Fibroblast of gingiva (primary cell): ENCODE results near the gene SNCAIP.
"Not testable (repeated sequence)": the region's sequence is repeated elsewhere in the genome, so short reads cannot be mapped to it uniquely, and the experiment has no call there.

Experiments
- DNase-seq: peaks from one replicate; pipeline ENCODE4 v3.0.0-alpha.2; 2011; ENCODE audit warnings: low read depth

The SNCAIP gene

DNA sequence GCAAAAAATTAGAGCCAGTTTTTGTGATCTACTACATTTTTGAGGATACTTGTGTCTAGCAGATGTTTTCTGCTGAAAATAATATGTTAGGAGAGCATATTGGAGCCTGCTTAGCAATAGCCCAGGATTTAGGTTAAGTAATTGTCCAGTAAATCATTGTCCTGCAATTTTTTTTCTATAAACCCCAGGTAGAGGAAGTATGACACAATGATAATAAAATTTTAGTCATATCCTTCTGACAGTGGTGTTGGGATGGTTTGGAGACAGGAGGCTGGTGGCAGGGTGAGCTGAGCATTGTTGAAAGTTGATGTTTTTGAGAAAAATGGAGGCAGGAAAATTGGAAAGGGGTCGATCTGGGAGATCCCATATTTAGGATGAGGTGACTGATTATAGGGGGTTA is 3.5 kb downstream of the SNCAIP start:
- no peak for DNase-seq

DNA sequence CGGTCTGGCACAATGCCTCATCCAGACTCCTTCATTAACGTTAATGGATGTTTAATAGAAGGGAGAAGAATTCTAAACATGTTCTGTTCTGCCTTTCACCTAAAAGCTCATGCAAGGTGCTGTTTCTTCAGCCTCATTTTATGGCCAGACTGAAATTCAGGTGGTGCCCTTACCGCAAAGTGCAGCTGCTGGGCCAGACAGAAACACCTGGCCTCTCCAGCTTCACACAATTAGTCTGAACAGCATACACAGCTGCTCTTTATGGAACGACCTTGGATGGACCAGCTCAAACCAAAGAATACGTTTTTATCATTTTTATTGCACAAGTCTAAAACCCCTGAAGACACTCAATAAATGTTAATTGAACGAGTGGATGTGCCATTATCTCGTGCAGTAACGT is 4.6 kb downstream of the SNCAIP start:
- DNase-seq: no peak

DNA sequence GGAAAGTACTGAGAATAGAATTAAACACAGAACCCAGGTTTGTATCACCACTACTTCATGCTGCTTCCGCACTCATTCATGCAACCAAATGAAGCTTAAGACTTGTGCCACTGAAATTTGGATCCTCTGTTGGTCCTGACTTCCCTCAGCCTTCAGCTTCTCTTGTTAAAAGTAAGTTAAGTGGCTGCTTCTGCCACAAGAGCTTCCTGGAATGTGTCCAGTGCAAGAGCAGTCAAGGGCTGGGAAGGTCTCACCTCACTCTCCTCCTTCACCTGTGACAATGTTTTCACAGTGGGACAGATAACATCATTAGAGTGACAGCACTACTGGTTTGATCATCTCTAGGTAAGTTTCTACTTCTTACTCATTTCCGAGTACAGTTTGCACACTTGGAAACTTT is 7.9 kb downstream of the SNCAIP start:
- no peak for DNase-seq

DNA sequence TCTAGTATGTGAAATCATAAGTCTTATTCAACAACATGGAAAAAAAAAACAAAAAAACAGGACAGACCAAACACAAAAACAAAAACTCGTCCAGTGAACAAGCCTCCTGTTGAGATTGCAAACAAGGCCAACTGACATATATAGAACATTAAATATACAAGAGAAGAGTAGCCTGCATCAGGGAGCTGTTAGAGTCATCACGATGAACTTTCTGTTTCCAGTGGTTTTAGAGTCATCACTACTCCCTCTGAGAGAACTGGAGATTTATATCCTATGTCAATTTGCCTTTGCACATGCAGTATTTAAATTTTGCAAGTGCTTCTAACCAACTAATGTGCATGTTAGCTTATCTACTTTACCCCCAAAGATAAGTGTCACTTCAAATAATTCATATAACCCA is 9.9 kb downstream of the SNCAIP start:
- DNase-seq: no peak

DNA sequence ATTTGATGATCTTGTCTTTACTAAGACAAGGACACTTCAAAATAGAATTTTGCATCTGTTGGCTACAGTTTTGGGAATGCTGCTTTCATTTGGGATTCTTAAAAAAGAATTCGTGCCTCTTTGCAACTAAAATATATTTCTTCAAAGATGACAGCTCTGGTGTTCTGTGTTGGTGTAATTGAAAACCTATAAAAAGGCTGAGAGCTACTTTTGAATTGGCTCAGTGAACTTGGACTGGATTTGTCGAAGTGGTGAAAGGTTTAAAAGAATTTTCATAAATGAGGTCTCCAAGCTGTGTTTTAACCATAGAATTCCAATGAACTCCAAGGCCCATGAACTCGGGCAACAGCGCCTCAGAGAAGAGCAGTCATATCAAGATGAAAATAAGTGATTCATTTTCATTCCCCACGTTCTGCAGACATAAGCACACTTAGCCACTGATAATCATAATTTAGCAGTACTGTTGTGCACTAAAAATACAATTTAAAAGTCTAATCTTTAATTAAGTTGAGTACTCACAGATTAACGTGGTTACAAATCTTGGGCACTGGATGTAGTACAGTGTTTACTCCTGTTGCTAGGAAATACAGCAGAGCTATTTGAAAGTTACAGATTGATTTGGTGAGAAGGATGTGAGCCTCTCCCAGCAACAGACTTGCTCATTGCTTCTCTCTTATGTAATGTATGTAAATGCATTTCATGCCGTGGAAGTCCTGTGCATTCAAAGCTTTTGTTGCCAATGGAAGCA is 10.9 kb downstream of the SNCAIP start:
- DNase-seq: no peak

DNA sequence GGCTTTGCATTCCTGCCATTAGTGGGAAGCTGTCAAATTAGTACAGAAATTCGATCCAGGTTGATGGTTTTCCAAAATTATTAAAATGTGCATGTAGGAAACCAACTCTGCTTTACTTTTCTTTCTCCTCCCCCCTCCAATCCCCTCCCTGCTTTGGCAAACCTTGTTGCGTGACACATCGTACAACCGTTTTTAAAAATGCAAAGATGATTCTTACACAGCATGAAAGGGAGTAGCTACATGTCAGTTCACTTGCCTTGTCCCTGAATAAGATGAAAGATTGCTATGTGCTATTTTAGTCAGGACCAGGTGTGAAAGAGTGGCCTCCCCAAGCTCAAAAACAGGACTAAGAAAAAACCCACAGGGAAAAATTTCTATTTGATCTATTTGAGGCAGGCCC is 11.7 kb downstream of the SNCAIP start:
- no peak for DNase-seq

DNA sequence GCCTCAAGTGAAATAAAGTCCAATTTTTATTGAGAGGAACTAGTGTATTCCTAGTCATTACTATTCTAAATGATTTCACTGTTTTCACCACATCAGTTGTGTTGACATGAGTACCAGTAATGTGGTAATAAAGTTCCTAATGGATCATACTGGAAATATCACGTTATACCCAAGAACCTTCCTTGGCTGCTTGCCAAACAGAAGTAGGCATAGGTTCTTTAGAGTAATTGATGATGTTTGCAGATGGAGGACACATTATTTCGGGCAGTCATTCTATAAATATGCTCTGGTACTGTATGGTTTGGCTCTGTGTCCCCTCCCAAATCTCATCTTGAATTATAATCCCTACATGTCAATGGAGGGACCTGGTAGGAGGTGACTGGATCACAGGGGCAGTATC is 15.1 kb downstream of the SNCAIP start:
- DNase-seq: no peak

DNA sequence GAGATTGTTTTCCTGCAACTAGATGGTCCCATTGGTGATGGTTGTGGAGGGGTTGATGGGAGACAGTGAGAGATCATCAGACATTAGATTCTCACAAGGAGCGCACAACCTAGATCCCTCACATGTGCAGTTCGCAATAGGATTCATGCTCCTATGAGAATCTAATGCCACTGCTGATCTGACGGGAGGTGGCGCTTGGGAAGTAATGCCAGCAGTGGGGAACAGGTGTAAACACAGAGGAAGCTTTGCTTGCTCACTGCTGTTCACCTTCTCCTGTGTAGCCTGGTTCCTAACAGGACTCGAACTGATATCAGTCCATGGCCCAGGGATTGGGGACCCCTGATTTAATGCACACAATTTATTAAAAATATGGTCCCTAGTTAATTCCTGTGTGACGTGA is 18.8 kb downstream of the SNCAIP start:
- no peak for DNase-seq

DNA sequence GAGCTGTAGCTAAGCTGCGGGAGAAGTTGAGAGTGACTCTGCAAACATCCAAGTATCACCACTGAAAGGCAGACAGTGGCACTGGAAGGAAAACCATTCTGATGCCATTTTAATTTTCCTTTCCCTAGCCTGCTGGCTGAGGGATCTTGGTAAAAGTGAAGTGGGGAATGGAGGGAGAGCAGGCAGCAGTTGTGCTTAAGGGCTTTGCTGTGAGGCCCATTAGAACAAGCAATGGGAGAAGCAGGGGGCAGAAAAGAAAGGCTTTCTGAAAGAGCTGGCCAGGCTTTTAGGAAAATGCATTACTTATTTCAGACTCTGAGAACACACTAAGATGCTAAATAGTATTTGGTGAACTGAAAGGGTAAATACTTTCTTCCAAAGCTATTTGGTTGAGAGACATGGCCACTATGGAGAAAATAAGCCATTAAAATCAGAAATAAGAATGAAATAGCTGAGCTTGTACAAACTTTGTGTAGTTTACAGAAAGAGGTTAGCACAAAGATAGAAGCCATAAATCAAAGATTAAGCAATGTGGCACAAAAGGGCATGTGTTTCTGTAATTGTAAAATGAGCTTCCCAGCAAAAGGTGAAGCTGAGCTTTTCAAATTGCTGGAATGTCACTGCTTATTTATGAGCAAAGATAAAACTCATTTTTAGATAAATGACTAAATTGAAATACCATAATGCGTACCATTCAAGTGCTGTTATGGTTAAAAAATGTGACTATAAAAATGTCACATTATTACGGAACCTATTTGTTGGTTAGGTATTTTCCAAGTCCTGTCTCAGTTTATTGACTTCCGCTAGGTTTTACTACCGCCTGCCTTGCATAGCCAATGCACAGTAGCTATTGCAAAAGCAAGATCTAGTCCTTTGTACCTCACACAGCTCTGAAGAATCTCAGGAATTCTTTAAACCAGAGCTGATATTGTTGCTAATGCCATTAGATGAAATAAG is 20.8 kb downstream of the SNCAIP start:
- no peak for DNase-seq

DNA sequence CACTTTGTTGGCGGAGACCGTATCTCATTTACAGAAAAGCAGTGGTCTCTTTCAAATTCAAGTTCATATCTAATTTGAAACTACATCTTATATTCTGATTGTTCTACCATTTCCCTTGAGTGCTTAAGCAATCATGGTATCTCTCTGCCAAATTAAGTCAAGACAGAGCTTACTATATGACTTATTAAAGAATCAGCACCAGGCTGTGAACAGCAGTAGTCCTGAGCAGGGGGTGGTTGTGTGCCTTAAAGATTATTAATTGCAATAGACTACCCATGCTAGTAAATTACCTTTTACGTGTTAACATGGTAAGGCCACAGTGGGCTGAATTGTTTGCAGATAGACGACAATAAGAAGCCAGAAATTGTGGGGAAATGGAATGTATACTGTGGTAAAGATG is 21.5 kb downstream of the SNCAIP start:
- DNase-seq: no peak

DNA sequence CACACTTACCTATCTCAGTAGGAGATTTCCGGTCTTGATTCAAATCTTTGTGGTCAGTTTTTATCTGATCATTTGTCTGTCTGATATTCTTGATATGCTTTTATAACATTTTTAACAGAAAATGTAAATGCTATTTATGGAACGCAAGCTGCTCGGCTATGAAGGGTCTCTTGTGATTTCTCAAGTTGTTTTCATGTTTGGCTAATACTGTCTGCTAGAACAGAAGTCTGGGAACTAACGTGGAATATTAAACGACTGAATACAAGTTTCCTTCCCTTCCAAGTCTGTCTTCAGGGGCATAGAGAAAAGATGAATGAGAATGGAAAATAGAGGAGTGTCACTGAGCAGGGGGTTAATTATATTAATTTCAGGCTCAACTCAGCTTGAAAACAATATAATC is 27.6 kb downstream of the SNCAIP start:
- DNase-seq: no peak

DNA sequence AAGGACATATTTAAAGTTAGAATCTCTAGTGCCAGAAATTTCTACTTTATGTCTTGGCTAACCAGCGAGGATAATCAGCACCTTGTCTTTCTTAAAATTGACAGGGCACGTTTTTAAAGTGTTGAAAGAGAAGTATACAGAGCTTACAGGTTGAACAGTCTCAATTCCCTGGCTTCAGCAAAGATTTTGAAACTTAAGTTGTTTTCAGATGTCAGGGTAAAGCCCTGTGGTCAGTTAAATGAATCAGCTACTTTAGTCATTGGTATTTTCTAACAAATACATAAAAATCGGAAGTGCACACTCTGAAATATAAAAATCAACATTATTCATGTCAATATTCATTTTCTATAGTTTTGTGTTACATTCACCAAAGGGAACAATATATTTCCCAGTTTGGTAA is 29.1 kb downstream of the SNCAIP start:
- DNase-seq: no peak

DNA sequence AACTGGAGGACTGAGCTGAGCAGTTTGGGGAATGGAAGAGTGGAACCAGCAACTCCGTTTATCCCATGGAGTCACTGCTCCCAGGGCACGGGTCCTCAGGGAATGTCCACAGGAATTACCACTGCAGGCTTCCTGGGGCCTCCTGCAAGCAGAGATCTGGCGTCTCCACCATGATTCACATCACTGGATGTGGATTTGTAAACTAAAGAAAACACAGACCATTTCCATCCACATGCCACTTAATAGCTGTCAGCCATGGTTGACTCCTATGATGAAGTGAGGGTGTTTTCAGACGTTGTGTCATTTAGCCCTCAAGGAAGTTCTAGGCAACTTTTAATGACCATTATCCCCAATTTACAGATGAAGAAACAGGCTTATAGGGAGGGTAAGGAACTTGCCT is 30.2 kb downstream of the SNCAIP start:
- DNase-seq: no peak

DNA sequence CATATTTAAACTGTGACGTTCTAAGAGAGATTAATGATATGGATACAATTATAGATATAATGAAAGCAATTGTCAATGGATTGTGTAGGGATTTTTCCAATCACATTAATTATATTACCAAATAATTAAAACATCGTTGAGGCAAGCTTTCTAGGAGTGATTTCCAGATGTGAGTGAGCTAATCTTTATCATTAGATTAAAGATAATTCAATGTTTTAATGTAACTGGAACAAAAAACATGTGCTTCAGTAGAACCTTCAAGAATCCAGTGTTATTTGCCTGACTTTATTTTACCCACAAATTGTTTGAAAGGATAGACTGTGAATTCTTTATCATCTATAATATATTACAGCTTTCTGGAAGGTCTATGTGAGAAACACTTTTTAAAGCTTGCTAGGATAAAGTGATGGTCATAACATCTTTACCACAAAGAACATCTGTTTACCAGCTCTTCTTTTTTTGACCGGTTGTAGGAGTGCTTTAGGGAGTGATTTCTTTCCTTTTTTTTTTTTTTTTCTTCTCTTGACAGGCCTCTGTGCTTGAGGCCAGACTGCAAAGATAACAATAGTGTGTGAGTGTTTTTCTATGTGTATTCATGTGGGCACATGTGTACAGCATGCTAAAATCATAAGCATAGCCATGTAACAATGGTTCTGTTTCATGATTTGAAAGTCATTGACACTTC is 35.0 kb downstream of the SNCAIP start:
- DNase-seq: no peak

DNA sequence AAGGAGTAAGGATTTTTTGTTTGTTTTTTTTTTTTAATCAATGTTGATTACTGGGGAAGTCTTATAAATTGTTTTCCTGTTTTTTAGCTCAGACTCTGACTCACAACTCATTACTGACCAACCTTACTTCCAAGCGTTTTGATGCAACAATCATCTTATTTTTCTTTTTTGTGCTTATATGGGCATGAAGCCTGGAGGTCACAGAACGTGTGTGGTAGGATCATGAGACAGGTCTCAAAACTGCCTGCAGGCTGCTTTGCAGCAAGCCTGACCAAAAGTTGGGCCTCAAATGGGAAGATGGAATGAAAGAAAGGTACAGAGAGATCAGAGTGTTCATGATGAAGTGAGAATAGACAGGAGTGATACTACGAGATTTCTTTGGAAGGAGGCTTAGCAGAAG is 38.5 kb downstream of the SNCAIP start:
- DNase-seq: no peak

DNA sequence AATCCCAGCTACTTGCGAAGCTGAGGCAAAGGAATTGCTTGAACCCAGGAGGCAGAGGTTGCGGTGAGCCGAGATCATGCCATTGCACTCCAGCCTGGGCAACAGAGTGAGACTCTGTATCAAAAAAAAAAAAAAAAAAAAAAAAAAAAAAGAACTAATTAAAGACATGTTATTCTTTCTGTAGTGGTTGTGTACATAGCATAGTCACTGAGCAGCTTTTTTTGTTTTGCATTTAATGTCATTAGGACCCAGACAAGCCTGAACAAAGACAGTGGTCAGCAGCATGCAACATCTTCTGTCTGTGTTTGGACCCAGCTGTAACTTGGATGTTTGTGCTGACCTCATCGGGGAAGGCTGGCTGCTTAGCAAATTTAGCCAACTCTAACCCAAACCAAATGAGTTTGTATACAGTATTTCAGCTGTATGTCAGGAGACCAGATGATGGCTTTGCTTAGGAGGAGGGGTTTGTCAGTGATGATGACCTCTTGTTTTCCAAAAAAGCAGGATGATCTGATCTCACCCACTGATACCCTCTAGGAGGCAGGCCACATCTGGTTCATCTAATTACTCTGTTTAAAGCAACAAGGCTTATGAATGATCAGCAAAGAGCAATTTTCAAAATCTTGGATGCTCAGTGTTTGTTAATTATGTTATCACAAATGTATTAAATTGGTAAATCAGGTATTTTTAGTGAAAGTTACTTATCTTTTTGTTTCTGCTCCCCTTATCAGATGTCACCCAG is 39.5 kb downstream of the SNCAIP start:
- peak; percentile 64 for DNase-seq

DNA sequence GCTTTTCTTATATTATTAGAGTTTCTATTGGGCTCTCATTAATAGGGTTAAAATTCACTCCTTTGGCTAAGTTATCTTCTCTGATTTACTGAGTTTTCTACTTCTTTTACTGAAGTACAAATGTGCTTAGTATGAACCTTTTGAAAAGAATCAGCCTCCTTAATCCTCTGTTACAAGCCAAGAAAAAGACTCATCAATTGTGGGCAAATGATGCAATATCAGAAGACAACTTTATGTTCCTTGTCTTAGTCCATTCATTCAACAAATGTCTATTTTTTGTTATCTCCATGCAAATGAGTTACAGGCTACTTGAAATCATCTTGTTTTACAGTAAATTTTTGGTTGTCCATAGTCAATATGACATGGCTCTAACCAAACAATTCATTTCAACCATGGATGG is 40.3 kb downstream of the SNCAIP start:
- peak; percentile 51 for DNase-seq

DNA sequence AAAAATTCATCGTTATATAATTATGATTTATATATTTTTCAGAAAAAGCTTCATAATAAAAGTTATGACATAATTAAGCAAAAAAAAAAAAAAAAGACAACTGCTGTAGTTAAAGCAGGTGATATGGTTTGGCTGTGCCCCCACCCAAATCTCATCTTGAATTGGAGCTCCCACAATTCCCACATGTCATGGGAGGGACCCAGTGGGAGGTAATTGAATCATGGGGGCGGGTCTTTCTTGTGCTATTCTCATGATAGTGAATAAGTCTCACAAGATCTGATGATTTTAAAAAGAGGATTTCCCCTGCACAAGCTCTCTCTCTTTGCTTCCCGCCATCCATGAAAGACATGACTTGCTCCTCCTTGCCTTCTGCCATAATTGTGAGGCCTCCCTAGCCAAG is 41.3 kb downstream of the SNCAIP start:
- DNase-seq: not testable (repeated sequence)

DNA sequence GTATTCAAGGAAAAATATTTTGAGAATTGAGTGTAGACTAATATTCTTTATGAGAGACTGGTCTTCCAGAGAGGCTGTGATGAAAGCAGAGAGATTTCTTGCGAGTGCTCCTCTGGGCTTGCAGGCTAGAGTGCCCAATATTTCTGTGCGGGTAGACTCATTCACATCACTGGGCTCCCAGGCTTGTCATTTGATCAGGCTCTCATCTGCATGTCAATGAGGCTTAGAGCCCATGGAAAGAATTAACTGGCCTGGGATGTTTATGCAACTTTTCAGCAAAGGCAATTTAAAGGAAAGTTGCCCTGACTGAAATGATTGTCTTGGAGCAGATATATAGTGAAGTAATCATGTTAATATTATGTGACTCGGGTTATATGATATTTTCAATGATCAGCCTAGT is 42.3 kb downstream of the SNCAIP start:
- DNase-seq: peak; percentile 79

DNA sequence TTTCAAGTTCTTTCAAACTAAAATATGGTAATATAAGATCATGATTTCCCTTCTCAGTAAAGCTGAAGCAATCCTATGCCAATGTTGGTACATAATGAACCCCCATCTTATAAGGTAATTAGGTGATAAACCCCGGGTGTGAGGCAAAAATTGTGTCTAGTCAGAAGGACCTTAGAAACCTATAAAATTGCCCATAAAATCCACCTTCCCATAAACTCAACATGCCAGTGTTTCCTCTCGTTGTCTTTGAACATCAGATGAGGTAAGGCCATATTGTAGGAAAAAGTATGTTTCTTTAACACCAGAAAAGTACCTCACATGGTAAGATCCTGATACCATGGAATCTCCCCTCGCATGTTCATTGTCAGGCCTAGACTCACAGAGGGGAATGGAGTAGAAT is 43.3 kb downstream of the SNCAIP start:
- DNase-seq: no peak

DNA sequence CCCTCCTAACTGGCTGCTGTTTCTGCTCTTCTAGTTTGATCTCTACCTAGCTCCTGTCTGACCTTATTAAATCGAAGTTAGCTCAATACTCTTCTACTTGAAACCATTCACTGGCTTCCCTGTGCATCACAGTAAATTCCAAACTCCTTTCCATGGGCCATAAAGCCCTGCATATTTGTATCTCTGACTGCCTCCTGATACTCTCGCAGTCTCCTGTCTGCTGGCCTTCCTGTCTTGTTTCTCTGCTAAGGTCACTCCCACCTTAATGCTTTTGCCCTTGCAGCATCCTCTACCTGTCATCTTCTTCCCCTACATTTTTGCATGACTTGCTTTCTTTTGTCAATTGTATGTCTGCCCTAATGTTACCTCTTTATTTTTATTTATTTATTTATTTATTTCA is 44.8 kb downstream of the SNCAIP start:
- DNase-seq: no peak

DNA sequence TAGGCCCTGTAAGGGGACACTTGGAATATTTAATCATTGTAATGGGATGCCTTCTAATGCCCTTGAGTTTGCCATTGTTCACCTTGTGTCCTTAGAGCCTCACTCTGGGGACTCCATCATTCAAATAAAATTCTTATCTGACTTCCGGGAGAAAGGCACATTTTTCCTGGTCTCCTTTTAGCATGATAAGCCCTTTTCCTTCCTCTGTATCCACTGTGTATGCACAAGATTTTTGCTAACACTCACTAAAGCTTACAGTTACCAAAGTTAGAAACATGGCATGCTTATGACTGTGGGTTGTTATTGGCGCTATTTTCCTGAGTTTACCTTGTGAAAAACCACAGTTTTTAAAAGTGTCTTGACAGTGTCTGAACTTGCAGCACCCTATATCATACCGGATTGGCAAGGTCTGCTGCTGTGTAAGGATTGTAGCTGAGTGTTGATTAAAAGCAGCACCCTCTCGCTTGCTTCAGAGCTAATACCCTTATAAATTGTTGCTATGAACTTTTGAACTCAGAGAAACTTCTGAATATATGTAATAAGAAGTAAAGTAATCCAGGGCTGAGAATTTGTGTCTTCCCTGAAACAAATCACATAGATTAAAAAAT is 46.4 kb downstream of the SNCAIP start:
- DNase-seq: no peak
